HL-60 (cell line): Measurements from ENCODE around the gene ABCC5.

Source experiments
- POLR2AphosphoS5 ChIP-seq: IDR thresholded peaks from 2 replicates; pipeline ENCODE4 v1.6.1; 2012; ENCODE audit warnings: low read depth
- TF ChIP-seq, protein P1 (sequence below): IDR thresholded peaks from one replicate; pipeline ENCODE4 v1.5.1; 2011; ENCODE audit warnings: low read length, control low read depth, inconsistent platforms; ENCODE audit not compliant: insufficient read depth

- TF ChIP-seq, protein P1, sequence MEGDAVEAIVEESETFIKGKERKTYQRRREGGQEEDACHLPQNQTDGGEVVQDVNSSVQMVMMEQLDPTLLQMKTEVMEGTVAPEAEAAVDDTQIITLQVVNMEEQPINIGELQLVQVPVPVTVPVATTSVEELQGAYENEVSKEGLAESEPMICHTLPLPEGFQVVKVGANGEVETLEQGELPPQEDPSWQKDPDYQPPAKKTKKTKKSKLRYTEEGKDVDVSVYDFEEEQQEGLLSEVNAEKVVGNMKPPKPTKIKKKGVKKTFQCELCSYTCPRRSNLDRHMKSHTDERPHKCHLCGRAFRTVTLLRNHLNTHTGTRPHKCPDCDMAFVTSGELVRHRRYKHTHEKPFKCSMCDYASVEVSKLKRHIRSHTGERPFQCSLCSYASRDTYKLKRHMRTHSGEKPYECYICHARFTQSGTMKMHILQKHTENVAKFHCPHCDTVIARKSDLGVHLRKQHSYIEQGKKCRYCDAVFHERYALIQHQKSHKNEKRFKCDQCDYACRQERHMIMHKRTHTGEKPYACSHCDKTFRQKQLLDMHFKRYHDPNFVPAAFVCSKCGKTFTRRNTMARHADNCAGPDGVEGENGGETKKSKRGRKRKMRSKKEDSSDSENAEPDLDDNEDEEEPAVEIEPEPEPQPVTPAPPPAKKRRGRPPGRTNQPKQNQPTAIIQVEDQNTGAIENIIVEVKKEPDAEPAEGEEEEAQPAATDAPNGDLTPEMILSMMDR: no peak
- TF ChIP-seq POLR2AphosphoS5: no peak
These were observed 105.7 kb downstream of the ABCC5 start for GRCh38 chr3:183911763-183912506.
